UCSD-AML1 (cell line): ENCODE measurements around the gene ECHDC1.
"Not testable (repeated sequence)": the region's sequence is repeated elsewhere in the genome, so short reads cannot be mapped to it uniquely, and the experiment has no call there.

Experiments
- DNase-seq: peaks from one replicate; lab custom pipeline; 2025; ENCODE audit not compliant: unreplicated experiment; lab: John Stamatoyannopoulos, UW

Gene ECHDC1

GRCh38 chr6:127342946-127343808 lies at the start of gene ECHDC1:
TSS of gene ECHDC1 (minus strand) at chr6:127343609. CDS start at chr6:127331028, 12,581 bp downstream.
- peak; percentile 81 for DNase-seq

GRCh38 chr6:127392301-127392700 lies 48.9 kb upstream of the ECHDC1 start:
- no peak for DNase-seq

GRCh38 chr6:127391094-127391953 lies 47.9 kb upstream of the ECHDC1 start:
- DNase-seq = no peak

GRCh38 chr6:127389706-127390105 lies 46.3 kb upstream of the ECHDC1 start:
- DNase-seq = no peak

- no peak for DNase-seq
These were observed 42.4 kb upstream of the ECHDC1 start for GRCh38 chr6:127385668-127386430.

- DNase-seq = not testable (repeated sequence)
These were observed 41.4 kb upstream of the ECHDC1 start for GRCh38 chr6:127384848-127385247.

- no peak for DNase-seq
These were observed 40.6 kb upstream of the ECHDC1 start for GRCh38 chr6:127383988-127384387.

- DNase-seq = no peak
These were observed 39.0 kb upstream of the ECHDC1 start for GRCh38 chr6:127382413-127382812.

GRCh38 chr6:127381384-127381783 lies 38.0 kb upstream of the ECHDC1 start:
- DNase-seq = no peak

GRCh38 chr6:127376685-127377084 lies 33.3 kb upstream of the ECHDC1 start:
- no peak for DNase-seq

GRCh38 chr6:127367023-127367375 lies 23.6 kb upstream of the ECHDC1 start:
- no peak for DNase-seq

- DNase-seq = no peak
These were observed 23.0 kb upstream of the ECHDC1 start for GRCh38 chr6:127366282-127367022.

- no peak for DNase-seq
These were observed 22.5 kb upstream of the ECHDC1 start for GRCh38 chr6:127365874-127366273.

GRCh38 chr6:127352524-127352923 lies 9.1 kb upstream of the ECHDC1 start:
- no peak for DNase-seq

- no peak for DNase-seq
These were observed 6.6 kb upstream of the ECHDC1 start for GRCh38 chr6:127349980-127350379.

GRCh38 chr6:127348028-127348661 lies 4.7 kb upstream of the ECHDC1 start:
- DNase-seq = no peak

GRCh38 chr6:127347178-127347577 lies 3.8 kb upstream of the ECHDC1 start:
- no peak for DNase-seq

GRCh38 chr6:127345521-127345920 lies 2.1 kb upstream of the ECHDC1 start:
- DNase-seq = no peak

GRCh38 chr6:127343809-127344659 lies 625 bp upstream of the ECHDC1 start:
- no peak for DNase-seq
